Hematopoietic multipotent progenitor cell (in vitro differentiated cells): ENCODE measurements around the gene INSIG1. TPM values are rescaled to one million over a fixed set of nuclear protein-coding genes. Genes with fewer than 3 reads are reported as not detected.

Experiments used
- DNase-seq, 3 donors: peaks; one replicate each; pipeline ENCODE4 v3.0.0-alpha.2; 2011 to 2015; ENCODE audit warnings: low read depth in 2 of 3, low spot score in 2 of 3
- total RNA-seq: library from RNA; depleted of rRNA; stranded (reverse); fragments of >200 nt; gene quantifications from one replicate; pipeline ENCODE4 v1.2.3, GENCODE V29; 2012

Gene INSIG1
- total RNA-seq, 1 donor, result 95.9 TPM

DNA sequence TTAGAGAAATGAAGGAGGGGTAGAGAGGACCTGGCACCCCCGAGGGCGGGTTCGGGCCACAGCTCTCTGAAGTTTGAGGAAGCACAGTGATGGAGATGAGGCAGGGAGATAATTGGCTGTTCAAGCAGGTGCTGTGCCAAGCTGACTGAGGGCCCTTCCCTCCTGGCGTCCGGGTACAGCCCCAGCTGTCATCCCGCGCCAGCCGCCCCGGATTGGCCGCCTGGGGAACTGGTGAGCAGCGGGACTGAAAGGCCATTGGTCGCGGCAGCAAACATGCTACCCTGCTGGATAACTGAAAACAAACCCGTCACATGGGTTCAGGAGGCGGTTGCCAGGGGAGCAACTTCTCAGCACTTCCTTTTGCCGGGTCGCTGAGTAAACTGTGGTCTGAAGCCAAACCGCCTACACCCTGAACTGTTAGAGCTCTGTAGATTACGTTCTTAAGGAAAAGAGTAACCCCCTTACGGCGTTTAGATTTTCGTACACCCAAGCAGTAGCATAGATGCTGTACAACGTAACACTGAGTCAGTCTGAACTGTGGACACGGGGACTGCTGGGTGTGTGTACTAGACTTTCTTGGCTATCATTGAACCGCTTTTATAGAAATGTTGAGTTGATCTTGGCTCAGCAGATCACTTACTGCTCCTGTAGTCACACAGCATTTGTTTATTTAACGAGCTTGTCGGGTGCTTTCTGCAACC lies 1.3 kb downstream of the INSIG1 start:
- peak; percentile 95 to 98 (median 96) for DNase-seq

DNA sequence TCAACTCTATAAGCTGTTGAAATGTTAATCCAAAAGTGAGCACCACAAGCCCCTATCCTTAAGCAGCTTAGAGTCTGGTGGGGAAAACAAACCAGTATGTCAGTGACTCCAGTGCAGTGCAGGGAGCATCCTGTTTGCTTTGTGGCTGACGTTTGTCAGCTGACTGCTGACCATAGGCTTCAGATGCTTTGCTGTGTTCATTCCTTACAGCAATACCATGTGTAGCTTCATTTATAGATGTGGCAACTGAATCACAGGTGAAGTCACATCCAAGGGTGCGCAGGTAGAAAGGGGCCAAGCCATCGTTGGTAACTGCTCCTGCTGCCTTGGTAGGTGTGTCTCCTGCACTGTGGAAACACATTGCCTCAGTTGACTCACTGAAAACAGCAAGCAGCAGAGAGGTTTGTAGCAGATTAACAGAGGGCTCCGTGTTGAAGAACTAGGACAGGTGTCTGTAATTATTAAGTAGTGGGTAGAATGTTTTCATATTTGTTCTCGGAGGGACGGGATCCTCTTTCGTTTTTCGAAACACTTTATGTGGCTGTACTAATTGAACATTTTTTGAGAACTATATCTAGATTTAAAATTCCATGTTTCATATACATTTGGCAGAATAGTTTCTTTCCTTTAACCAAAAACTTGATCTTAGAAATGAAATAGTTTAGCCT lies 2.0 kb downstream of the INSIG1 start:
- no peak for DNase-seq

DNA sequence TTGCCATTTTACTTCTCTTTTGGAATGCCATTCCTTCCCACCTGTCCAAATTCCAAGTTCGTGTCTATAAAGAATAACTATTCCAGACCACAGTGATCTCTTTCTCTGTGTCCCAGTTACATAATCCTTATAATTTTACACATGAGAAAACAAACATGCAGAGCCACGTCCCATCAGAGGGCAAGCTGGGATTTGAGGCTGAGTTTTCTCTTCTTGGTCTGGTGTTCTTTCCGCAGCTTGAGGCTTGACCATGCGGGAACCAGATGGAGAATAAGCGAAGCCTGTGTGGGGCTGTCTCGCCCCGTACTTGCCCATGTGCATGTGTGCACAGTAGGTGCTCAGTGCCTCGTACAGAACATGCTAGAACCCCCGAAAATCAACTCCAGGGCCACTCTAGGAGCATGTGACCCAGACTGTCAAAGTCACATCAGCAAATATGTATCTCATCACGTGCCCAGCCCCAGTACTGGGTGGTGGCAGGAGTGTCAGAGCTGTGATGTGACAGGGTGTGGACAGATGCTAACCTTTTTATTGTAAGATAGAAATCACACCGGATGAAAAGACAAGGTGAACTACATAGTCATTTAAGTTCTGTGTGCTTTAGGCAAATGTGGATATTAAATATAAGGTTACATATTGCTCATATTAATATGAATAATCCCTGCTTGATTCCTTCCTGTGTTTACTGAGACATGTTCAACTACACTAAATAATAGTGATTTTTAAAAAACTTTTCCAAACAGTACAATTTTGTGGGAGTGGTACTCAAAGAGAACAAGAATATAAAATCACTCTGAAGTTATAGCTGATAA lies 3.2 kb downstream of the INSIG1 start:
- no peak for DNase-seq

- DNase-seq, result no peak
Observed at GRCh38 chr7:155303039-155303593, 5.4 kb downstream of the INSIG1 start.

- DNase-seq, result no peak
Observed at GRCh38 chr7:155303897-155304296, 6.2 kb downstream of the INSIG1 start.

DNA sequence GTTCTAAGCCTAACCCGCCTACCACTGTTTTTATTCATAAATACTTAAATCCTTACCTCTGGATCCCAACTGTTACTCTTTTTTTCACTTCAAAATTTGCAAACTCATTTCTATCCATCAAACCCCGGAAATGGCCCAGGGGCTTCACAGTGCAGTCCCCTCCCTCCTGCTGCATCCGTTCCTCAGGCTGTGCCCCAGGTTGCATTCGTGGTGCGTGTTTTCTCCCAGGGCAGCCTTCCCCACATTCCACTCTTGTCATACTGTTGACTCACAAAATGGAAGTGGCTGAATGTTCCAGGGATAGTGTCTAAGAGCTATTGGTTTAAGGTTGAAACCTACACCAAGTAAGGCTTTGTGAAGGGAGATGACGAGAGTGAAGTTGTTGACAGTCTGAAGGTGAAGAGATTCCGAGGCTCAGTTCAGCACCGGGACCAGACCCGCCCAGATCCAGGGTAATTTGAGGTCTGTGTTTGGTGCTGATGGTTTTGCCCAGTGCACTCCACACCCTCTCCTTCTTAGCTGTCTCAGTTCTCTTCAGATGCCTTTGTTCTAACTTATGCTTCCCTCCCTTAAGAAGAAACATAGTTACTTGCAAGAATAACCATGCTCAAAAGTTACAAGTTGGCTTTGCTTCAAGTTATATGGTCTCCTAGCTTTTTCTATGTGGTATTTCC lies 7.7 kb downstream of the INSIG1 start:
- peak in 1 of 3 donors; percentile 18 for DNase-seq

DNA sequence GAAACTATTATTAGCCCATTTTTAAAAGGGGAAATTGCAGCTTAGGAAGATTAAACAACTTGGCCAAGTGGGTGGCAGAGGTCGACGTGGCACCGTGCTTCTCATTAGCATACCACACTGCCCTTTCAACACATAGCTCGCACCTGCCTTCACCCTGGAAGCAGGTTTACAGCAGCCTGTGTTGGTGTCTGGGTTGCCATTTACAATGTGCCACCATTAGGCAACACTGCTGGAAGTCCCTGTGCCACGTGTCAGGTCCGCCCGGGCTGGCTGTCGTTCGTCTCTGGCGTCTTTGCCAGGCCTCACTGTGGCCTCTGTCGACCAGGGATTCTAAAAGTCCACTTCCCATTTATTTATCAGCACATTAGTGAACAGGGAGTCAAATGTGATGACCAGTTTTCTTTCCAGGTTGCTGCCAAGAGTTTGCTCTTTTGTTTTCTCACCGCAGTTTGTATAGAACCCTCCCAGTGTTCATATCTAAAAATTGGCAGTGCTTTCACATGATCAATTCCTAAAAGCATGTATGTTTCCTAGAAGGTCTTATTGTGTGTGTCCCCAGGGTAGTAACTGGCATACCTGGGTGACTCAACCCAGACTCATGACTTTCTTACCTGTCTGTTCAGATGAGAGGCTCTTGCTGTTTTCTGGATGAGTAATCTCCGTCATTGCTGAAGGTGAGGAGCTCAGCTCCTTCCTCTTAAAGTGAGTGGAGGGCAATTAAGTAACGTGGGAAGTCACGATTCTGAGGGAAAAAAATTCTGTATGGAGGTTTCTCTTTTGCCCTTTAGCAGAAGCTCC lies 9.2 kb downstream of the INSIG1 start:
- DNase-seq, result no peak

DNA sequence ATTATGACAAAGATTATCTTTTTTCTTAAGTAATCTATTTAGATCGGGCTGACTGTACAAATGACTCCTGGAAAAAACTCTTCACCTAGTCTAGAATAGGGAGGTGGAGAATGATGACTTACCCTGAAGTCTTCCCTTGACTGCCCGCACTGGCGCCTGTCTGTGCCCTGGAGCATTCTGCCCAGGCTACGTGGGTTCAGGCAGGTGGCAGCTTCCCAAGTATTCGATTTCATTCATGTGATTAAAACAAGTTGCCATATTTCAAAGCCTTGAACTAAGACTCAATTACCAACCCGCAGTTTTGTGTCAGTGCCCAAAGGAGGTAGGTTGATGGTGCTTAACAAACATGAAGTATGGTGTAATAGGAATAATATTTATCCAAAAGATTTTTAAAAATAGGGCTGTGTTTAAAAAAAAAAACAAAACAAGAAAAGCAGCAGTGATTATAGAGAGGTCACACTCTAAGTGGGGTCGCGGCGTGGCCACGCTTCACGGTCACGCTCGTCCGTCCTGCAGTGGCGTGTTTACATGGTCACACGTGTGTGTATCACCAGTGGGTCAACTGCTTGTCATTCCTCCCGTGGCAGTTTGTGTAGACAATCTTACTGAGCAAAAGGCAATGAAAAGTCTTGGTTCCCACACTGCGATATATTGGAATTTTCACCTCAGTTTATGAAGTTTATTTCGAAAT lies 10.8 kb downstream of the INSIG1 start:
- DNase-seq, result no peak

- DNase-seq, result no peak
Observed at GRCh38 chr7:155309021-155309338, 11.3 kb downstream of the INSIG1 start.

- DNase-seq, result no peak
Observed at GRCh38 chr7:155310425-155311114, 12.9 kb downstream of the INSIG1 start.

DNA sequence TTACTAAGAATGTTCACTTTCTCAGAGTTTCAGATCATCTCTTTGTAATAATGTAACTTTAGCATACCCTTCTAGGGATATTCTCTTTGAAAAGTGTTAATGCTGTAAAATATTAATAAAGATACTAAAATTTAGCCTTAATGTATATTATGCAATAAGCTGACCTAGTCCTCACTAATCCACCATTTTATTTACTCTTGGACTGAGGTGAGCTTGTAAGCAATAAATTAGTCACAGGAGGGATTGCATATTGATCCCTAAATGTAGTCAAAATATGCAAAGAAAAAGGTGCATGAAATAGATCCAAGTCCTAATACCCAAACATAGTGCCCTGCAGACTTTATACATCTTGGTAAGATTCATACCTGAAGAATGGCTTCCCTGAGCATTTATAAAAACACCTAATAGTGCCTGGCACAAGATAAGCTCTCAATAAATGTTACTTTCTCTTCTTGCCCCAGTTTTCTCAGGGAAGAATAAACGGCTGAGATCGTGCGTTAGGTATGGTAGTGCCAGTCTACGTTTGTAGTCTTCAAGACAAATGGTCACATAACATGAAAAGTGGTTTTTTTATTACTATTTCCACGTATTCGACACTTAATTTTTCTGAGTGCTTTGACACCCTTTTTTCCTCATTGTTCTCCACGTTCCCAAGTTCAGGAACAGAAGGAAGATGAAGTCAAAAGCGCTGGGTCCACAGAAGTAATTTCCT lies 14.3 kb downstream of the INSIG1 start:
- DNase-seq, result no peak

GRCh38 chr7:155312633-155313032 lies 15.0 kb downstream of the INSIG1 start:
- DNase-seq, result no peak

DNA sequence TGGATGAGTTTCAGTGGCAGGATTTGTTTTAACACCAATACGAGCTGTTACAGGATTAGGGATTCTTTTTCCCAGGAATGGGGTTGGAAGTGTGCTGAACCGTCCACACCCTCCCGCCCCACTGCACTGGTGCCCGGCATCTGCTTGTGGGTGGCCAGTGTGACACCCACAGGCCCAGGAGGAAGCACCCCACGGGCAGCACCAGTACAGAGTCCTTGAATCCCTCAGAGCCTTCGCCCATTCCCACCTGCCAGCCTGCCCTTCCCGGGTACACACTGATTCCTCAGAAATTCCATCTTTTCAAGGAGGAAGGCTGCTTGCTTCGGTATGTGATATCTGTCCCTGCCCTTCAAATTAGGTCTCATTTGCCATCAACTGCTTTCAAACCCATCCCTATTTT lies 15.4 kb downstream of the INSIG1 start:
- no peak for DNase-seq

DNA sequence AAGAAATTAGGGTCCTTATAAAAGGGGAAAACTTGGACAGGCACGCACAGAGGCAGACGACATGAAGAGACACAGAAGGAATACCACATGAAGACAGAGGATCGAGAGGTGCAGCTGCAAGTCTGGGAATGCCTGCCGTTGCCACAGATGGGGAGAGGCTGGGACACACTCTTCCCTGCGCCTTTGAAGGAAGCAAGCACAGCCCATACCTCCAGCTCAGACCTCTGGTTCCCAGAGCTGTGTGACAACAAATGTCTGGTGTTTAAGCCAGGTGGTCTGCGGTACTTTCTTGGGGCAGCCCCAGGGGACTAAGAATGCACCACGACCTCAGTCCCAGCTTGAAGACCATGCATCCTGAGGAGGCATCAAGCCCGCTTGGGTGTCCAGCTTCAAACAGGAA lies 18.3 kb downstream of the INSIG1 start:
- no peak for DNase-seq

DNA sequence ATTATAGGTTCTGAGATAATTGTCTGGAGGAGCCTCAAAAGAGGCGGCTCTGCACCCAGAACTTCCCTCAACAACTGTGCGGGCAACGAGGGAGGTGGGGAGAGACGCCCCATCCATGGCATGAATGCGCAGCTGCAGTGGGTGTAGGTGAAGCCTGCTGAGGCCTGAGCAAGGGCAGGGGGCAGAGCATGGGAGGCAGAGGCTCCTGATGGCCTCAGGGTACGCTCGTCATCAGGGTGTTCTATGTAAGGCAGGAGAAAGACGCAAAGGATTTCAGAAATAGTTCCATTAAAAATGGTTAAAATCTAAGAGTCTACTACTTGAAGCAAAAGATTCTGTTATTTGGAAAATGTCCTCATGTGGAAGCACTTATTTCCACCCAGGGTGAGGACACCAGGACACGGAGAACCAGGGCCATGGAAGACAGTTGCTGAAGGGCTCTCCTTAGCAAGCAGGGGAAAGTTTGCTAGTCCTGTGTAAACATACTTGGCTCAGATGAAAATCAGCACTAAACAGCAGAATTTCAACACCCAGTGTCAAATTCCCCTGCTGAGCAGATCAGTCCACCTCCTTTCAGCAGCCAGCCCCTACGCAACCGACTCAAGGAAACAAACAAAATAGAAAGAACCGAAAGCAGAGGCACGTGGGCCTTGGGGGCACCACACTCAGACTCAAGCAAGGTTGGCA lies 18.9 kb downstream of the INSIG1 start:
- DNase-seq, result no peak

DNA sequence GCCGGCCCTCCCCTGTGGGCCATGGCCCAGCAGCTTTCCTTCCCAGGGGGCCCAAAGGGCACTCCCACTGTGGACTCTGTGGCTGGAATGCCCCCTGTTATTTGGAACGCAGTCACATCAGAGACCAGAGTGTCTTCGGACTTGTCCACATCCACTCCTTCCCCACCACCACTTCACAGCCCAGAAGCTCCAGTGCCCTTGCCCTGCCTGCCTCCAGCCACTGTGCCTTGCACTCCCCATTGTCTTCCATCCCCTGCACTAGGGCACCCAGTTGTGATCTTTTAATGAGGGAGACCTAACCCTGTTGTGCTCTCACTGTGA lies 19.4 kb downstream of the INSIG1 start:
- DNase-seq, result no peak

- no peak for DNase-seq
Observed at GRCh38 chr7:155318245-155318644, 20.6 kb downstream of the INSIG1 start.

DNA sequence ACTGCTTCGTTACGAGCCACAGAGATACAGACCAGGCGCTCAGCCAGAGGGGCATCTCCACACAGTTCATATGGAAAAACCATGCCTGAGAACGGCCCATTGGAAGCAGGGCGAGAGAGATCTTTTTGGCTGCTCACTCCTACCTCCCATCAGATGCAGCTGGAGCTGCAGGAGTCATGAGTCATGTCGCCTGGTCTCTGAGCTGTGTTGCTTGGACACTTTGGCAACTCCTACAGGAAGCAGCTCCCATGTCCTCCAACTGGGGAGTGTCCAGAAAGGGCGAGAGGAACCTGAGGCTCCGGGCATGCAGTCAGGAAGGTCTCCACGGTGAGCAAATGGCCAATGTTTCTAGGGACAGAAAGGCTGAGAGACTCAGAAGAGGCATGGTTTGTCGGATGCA lies 24.9 kb downstream of the INSIG1 start:
- no peak for DNase-seq
